Measurements from ENCODE around the gene CHML. TPM values are rescaled to one million over a fixed set of nuclear protein-coding genes. Genes with fewer than 3 reads are reported as not detected.
"Not testable (repeated sequence)": the region's sequence is repeated elsewhere in the genome, so short reads cannot be mapped to it uniquely, and the experiment has no call there.

CHML gene
- 8.8 and 9.7 TPM in 2 replicates for total RNA-seq (2014; rRNA removed; shearing (Covaris generic))

- DNase-seq (ENCODE audit: low read depth) = peak; percentile 85
Observed at GRCh38 chr1:241640149-241640866, at the start of gene CHML, which contains the start of gene OPN3. Gene CHML, minus strand, starts transcription at chr1:241640369. Its CDS starts 4,603 bp downstream, at chr1:241635766. Gene OPN3, minus strand, starts transcription at chr1:241640369. Its CDS starts 115 bp downstream, at chr1:241640254.

GRCh38 chr1:241688940-241689368 is 48.8 kb upstream of the CHML start:
- DNase-seq (ENCODE audit: low read depth) = peak; percentile 61

- no peak for DNase-seq (ENCODE audit: low read depth)
Observed at GRCh38 chr1:241684108-241684507, 43.9 kb upstream of the CHML start.

GRCh38 chr1:241682921-241683320 is 42.8 kb upstream of the CHML start:
- no peak for DNase-seq (ENCODE audit: low read depth)

- DNase-seq (ENCODE audit: low read depth) = not testable (repeated sequence)
Observed at GRCh38 chr1:241681861-241682448, 41.8 kb upstream of the CHML start.

GRCh38 chr1:241679961-241680360 is 39.8 kb upstream of the CHML start:
- DNase-seq (ENCODE audit: low read depth) = no peak

GRCh38 chr1:241679404-241679803 is 39.2 kb upstream of the CHML start:
- no peak for DNase-seq (ENCODE audit: low read depth)

- no peak for DNase-seq (ENCODE audit: low read depth)
Observed at GRCh38 chr1:241678536-241678935, 38.4 kb upstream of the CHML start.

GRCh38 chr1:241677201-241677600 is 37.0 kb upstream of the CHML start:
- DNase-seq (ENCODE audit: low read depth) = no peak

- no peak for DNase-seq (ENCODE audit: low read depth)
Observed at GRCh38 chr1:241675983-241676382, 35.8 kb upstream of the CHML start.

GRCh38 chr1:241674805-241675384 is 34.7 kb upstream of the CHML start:
- no peak for DNase-seq (ENCODE audit: low read depth)

- DNase-seq (ENCODE audit: low read depth) = no peak
Observed at GRCh38 chr1:241672301-241672700, 32.1 kb upstream of the CHML start.

- DNase-seq (ENCODE audit: low read depth) = no peak
Observed at GRCh38 chr1:241666419-241666818, 26.2 kb upstream of the CHML start.

GRCh38 chr1:241660424-241660972 is 20.3 kb upstream of the CHML start:
- DNase-seq (ENCODE audit: low read depth) = no peak

GRCh38 chr1:241659016-241659415 is 18.8 kb upstream of the CHML start:
- DNase-seq (ENCODE audit: low read depth) = not testable (repeated sequence)

- peak; percentile 19 for DNase-seq (ENCODE audit: low read depth)
Observed at GRCh38 chr1:241658081-241658793, 18.1 kb upstream of the CHML start.

GRCh38 chr1:241654641-241655040 is 14.5 kb upstream of the CHML start:
- DNase-seq (ENCODE audit: low read depth) = no peak

GRCh38 chr1:241654019-241654418 is 13.8 kb upstream of the CHML start:
- no peak for DNase-seq (ENCODE audit: low read depth)

- no peak for DNase-seq (ENCODE audit: low read depth)
Observed at GRCh38 chr1:241652012-241652411, 11.8 kb upstream of the CHML start, which contains the start of gene WDR64. Gene WDR64, plus strand, starts transcription at chr1:241652281. Its CDS starts 204 bp downstream, at chr1:241652485.

- DNase-seq (ENCODE audit: low read depth) = no peak
Observed at GRCh38 chr1:241648159-241648558, 8.0 kb upstream of the CHML start.

- DNase-seq (ENCODE audit: low read depth) = peak; percentile 38
Observed at GRCh38 chr1:241647658-241648057, 7.5 kb upstream of the CHML start.

- DNase-seq (ENCODE audit: low read depth) = no peak
Observed at GRCh38 chr1:241646201-241646600, 6.0 kb upstream of the CHML start.
